CD4-positive, alpha-beta T cell treated with Interleukin-17A for 1 hour (primary cell): ENCODE data around the gene TNIK.
A peak's percentile ranks its signal among the peaks of the same experiment; 100 is the strongest.
"Not testable (repeated sequence)": the region's sequence is repeated elsewhere in the genome, so short reads cannot be mapped to it uniquely, and the experiment has no call there.

Experiments
- DNase-seq: peaks from one replicate; pipeline ENCODE4 v3.0.0-alpha.2; 2020

TNIK gene

DNA sequence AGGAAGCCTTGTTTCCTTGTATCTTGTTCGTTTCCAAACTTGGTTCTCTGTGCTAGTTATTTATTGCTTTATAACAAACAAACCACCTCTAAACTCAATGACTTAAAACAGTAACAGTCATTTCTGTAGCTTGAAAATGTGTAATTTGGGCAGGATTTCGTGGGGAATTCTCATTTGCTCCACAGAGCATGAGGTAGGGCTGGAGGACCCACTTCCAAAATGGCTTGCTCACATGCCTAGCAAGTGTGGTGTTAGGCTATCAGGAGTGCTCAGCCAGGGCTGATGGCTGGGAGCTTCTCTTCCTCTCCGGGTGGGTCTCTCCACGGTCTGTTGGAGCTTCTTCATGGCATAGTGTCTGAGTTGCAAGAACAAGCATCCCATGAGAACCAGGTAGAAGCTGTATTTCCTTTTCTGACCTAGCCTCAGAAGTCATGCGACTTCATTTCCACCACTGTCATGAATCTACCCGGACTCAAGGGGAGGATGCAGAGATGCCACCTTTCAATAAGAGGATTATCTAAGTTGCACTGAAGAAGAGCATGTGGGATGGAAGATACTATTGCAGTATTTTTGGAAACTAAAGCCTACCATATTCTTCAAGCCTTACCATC lies 8.2 kb upstream of the TNIK start:
- no peak for DNase-seq

DNA sequence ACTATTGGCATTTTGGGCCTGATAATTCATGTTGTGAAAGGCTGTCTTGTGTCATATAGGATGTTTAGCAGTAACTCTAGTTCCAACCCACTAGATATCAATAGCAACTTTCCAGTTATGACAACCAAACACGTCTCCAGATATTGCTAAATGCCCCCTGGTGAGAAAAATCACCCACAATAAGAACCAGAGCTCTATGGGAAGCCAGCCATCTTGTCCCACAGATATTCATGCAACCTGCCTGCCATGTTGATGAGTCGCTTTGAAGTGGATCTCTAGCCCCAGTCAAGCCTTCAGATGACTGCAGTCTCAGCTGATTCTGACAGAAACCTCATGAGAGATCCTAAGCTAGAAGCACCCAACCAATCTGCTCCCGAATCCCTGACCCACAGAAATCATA lies 5.6 kb upstream of the TNIK start:
- no peak for DNase-seq

DNA sequence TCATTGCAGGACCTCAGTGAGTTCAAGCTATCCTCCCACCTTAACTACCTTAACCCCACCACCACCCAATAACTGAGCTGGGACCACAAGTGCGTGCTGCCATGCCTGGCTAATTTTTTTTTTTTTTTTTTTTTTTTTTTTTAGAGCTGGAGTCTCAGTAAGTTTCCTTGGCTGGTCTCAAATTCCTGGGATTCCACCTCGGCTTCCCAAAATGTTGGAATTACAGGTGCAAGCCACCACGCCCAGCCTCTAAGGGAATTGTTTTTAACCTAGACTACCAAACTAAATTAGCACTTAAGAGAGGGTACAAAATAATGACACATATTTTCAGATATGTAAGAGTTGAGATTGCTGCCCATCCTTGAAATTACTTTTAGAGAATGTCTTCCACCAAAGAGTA lies 4.3 kb upstream of the TNIK start:
- no peak for DNase-seq

DNA sequence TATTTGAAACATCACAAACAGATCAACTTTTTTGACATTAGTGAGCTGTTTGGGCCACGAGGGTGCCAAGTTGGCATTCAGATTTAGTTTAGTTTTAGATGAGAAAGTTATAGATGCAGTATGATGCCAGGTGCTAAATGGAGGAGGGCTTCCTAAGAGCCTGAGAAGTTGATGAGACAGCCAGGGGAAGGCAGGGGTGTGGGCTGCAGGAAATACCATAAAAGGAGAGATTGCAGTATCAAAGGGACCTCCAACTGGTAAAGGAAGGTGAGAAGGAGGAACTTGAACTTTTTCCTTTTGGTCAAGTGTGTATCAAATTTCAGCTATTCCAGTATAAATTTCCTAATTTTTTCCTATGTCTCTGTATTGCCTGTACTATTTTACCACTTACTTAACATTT lies 2.0 kb upstream of the TNIK start:
- peak; percentile 57 for DNase-seq

DNA sequence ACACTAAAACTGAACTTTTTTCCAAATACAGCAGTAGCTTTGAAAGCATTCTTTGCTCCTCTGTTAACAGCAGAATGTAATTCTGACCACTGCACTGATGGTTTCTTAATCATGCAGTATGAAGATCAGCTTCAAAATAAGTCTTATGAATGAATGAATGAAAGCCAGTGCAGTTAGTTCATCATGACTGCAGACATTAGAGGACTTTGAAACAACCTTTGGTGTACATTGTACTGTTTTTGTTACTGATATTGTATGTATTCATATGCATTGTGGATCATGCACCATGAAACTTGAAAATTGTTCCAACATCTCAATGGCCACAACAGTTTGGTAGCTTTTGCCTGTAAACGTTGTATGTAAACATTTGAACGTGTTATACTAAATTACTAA lies 1.3 kb upstream of the TNIK start:
- DNase-seq = peak; percentile 5

DNA sequence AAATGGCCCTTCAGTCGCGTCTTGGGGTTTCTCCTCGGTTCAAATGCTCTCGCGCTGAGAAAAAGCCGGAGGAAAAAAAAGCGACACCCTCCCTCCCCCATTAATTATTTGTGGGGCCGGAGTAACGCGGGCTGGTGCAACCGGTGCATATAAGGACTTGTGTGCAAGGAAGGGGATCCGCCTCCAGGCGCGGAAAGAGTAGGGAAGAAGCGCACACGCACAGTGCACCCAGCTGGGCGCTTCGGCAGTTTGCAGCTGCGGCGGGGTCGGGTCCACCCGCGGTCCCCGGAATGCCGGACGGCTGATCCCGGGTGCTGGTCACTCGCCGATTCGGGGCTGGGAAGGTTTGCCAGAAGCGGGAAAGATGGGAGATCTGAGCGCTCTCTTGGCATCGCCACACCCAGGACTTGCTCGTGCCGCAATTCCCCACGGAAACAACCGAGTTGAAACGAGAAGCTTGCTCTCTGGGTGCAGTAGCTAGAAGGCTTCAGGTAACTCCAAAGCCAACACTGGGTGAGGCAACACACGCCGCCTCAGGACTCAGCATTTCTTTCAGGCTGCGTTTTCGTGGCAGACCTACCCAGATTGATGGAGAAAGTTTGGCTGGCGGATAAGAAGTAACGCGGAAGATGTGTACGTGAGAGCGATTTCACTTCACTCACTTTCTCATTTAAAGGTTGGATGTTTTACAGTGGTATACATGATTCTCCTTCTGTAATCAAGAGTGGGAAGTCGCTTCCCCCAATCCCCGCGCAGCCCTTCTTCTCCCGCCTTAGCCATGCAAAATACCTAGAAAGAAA lies 720 bp upstream of the TNIK start:
- DNase-seq = peak; percentile 45

DNA sequence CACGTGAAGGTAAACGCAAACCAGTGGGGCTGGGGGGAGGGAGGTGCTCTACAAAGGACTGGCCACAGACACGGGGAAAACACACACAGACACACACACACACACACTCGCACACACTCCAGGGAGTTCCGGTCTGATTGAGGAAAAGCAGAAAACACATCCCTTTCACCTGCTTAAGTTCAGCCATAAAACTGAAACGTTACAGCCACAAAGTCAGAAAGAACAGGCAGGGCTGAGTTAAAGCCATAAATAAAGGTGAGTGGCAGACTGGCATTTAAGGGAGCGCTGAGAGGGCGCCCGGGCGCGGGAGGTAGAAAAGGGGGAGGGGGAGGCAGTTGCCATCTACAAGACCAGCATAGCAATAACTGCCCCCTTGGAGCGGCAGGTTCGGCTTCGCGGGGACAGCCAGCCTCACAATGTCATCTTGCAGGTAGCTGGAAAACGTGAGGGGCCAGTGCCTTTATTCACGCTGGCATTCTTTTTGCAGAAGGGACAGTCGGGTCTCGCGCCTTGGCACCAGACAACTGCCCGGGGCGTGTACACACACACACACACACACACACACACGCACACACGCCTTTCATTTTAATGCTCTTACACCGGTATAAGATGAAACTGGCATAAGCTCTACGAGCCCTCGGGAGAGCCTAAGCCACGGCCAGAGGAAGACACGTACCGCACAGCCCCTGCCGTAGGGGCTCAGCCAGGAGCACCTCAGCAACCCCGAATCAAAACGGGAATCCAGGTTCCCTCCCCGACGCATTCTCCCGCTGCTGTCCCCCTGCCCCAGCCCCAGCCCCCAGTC lies 866 bp downstream of the TNIK start:
- peak; percentile 76 for DNase-seq

DNA sequence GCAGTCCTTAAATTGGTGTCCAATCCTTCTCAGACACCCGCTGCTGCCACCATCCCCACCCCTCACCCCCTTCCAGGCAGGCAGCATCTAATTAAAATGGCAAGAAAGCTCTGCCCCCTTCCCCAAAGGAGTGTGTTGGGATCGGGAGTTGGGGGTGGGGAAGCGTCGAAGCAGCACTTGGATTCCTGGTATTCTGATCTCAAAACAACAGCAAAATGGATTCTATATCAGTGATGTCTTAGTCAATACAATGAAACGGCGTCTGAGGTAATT lies 1.4 kb downstream of the TNIK start:
- DNase-seq = no peak

DNA sequence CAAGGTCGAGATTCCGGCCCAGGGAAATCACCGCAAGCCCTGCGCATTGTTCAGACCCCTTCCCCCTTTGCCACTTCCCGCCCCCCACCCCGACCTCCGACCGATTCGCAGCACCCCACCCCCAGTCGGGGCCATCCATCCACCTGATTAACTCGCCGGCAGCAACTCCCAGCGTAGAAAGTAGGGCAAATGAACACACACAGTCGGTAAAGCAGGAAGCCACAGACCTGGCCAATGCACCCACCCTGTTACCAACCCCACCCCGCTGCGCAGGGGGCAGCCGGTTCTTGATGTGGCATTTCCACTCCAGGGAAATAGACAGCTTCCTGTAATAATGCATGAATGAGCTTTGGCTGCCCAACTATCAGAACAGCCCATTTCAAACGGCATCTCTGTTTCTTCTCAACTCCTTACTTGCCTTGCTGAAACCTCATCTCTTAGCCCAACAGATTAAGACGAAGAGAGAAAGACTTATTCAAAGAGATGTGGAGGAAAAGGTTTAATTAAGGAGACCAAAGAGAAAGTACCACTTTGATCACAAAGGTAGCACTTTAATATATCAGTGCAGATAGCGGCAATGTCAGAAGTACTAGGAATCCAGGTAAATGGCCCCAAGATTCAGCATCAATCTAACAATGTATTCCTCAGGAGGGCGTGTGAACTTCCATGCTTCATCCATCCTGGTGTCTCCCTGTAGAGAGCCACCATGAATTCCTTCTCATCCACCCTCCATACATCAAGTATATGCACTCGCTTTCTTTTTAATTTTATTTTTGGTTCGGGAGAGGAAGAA lies 1.9 kb downstream of the TNIK start:
- DNase-seq = peak; percentile 72

DNA sequence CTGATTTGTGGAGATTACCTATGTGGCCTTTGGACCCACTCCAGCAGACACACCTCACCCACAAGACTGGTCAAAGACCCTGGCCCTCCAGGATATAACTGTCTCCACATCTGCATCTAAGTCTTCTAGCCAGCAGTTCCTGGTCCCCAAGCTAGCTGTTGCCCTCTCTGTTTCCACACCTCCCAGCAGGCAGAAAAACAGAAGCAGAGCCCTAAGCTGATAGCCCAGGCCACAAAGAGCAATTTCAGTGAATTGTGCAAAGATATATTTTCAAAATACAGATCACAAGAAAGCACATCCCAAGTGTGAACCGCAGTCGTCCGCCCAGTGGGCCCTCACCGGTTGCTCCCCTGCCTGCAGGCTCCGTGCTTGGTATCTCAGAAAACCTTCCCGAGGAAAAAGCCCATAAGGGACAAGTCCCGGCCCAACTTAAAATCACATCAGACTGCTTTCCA lies 2.6 kb downstream of the TNIK start:
- DNase-seq = no peak

DNA sequence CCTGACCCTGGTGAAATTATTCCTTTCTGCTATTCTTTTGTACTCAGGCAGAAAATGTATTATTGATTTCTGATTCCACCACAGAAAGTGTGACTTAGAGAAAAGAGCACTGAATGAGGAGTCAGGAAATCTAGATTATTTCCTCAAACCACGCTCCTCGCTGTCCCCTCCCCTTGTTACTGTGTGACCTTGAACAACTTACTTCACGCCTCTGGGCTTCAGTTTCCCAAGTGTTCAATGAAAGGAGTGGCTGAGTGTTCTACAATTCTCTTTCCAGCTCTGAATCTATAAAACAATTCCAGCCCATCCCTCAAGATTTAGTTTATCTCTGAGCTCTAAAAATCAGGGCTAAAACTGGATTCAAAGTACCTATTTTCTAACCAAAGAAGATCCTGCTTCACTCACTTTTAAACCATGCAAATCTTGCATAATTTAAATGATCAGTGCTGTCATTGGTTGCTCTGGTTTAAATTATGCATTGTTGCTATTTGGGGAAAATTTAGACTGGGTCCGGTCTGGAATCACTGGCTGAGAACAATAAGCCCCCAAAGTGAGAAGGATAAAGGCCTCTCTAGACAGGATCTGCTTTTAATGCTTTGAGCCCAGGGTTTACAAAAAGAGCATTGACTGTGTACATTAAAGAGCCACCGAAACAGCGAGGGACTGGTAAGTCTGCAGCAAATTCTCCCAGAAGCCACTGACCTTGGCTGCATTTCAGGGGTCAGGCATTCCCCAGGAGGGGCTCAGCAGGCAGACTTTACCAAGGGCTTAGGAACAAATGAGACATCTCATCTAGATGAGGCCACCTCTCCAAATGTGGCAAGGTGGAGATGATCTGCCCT lies 3.2 kb downstream of the TNIK start:
- DNase-seq = no peak

DNA sequence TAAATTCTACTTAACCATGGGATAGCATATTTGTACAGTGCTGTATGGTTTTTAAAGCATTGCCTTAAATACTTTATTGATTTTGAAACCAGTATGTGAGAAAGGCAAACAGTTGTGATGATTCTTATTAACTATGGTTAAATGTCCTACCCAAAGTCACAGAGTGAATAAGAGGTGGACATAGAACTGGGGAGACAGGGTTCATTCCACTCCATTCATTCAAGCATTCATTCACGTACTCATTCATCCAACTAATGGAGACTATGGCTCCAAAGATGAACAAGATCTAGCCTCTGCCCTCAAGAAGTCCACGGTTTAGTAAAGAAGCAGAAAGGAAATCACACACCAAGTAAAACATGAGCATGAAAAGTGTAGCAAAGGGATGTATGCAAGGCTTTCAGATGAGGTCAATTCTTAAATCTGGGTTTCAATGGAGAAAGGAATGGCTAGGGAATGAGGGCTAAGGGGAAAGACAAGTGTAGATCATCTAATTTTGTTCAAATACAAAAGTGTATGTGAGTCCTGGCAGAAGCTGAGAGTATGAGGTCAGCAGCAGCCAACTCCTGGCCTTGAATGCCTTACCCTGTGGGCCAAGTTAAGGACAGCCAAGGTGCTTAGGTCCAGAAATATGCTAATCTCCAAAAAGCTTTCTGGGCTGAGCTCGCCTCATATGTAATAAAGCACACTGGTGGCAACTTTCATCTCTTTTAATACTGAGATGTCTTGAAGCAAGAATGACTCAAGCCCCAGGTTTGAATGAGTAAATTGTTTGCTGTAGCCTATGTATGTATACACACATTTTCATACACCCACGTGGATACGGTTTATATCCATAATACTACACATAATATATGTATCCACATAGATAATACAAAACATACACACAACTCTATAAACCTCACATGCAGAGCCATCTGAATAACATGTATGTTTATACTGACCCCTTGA lies 4.3 kb downstream of the TNIK start:
- DNase-seq = no peak

DNA sequence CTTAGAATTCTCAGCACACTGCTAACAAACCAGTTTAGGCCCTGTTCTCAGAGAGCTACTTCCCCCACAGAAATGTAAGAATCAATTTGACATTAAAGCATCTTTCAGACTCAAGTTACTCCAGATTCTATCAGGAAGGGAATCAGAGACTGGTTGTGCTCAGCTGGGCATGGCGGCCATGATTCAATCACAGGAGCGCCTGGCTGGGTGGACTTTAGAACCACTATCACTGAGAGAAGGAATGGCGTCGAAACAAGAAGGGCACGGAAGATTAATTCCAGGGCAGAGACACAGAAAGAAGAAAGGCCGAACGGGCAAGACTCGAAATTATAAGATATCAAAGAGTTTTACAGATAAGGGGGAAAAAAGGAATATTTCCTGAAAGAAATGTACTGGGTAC lies 6.2 kb downstream of the TNIK start:
- no peak for DNase-seq

DNA sequence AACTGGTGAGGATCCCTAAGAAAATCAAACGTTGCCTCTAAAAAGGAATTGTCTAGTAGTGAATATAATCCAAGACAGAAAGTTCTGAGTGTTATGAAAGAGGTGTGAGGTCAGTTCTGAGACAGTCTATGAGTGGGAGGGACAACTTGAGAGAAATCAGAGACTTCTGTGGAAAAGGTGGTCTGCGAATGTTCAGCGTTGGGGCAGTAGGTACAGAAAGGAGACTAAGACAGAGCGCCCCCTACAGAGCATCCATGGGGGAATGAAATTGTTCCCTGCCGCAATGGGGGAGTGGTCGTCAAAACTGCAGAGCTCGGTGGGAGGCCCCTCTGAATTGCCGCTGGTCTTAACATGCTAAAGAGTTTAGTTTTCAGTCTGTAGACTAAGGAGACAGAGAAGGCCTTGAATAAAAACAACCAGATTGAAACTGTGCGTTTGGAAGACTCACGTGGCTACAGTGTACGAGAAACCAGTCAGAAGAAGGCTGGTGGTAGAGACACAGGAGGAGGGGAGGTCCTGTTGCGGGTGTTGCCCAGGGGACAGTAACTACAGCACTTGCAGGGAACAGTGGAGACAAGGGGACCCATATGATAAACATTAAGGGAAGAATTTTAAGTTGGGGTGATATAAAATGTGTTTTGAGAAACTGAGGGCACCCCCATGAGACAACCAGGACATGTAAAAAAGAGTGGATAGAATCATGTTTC lies 6.9 kb downstream of the TNIK start:
- DNase-seq = no peak

DNA sequence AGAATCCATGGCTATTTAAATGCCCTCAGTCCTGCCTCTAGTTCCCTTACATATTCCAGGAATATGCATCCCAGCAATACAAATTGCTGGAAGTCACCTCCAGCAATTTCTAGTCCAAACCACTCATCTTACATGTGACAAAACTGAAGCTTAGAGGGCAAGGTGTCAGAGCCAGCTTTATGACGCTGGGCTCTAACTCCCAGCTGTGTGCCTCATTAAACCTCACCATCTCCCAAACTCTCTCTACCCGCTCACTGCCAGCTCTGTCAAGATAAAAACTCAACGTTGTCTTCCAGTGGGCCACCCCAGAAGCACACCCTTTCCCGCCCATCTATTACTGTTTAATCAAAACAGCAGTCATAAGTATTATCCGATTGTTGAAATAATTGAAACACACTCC lies 7.9 kb downstream of the TNIK start:
- no peak for DNase-seq

DNA sequence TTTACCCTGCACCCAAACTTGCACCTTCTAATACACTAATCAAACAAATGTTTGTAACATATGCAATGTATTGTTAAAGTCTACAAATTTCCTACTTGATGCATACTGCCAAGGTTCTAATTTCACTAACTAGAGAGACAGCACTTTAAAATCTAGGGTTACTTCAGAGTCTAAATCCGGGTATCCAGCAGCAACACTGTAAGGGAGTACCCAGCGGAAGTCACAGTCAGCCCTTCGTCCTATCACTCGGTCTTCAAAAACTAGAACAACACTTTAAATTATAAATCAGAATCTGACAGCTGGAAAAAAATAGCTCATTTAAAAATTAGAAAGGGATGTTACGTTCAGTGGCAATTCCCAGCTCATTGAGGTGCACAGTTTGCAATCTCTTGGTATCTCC lies 8.3 kb downstream of the TNIK start:
- DNase-seq = no peak

DNA sequence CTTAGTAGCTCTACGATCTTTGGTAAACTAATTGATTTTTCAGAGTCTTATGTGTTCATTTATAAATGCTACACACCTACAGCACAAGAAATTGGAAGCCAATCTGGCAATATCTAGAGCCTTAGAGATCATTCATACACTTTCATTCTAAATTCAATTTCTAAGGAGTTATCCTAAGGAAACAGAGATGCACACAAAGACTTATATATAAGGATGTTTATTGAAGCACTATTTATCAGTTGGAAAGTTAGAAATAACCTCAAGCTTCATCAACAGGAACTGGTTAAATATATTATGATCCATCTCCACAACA lies 12.7 kb downstream of the TNIK start:
- not testable (repeated sequence) for DNase-seq

DNA sequence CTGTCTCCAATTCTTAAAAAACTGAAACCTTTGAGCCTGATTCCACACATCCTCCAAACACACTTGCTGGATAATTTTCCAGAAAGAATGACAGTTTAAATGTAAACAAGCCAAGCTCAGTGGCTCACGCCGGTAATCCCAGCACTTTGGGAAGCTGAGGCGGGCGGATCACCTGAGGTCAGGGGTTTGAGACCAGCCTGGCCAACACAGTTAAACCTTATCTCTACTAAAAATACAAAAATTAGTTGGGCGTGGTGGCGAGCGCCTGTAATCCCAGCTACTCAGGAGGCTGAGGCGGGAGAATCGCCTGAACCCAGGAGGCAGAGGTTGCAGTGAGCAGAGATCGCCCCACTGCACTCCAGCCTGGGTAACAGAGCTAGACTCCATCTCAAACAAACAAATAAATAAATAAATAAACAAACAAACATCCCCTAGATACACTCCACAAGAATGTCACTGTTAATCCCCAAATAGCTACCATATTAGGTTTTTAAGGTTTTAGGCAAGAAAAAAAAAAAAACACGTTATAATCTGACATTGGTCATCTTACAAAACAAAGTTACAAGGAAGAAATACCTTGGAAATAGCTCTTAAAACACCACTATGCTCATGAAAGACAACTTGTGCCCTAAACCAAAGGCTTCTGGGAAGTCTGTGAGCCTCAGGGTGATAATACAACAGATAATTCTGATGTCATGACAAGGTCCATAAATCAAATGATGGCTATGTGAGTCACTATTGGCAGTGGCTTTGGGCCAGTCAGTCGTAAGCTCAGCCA lies 13.2 kb downstream of the TNIK start:
- DNase-seq = no peak

DNA sequence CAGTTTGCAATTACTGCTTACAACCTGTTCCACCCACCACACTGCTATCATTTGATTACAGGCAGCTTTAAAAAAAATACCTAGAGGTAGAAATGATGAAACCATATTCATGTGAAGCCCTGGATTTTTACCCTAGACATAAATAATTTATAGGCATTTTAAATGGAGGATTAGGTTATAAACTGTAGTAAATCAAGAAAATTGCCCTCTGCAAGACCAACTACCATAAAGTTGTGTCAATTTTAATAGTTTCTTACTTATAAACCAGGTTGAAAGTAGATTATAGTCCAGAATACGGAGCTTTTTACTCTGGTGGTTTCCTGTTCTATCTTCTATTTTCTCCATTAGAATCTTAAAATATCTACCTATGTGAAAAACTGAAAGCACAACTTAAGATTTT lies 13.9 kb downstream of the TNIK start:
- DNase-seq = no peak

DNA sequence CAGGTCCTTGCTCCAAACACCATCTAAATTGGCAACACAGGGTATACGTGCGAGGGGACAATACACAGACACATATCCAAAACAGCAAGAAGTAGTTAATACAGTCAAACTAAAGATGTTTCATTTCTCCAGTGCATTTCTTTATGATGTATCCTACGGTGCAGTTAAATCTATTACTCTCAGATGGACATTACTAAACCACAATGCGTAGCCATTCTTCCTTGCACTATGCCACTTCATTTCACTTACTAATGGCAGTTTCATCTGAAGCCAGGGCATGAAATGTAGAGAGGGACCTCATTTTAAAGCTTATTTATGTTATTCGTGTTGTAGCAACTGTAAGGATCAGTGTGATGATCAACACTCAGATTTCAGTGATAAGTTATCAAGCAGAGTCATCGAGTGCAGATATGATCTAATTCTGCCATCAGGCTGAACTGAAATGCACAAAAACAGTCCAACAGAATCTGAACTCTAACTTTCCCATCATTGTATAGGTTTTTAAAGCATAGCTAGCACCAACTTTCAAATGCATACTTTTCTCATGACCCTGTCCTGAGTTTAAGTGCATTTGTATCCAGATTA lies 14.5 kb downstream of the TNIK start:
- DNase-seq = no peak
